H9 (cell line): ENCODE measurements around the gene ISG20L2. TPM values are rescaled to one million over a fixed set of nuclear protein-coding genes. Genes with fewer than 3 reads are reported as not detected.

Source experiments
- DNase-seq: peaks from one replicate; pipeline ENCODE4 v3.0.0-alpha.2; 2017
- H2AFZ ChIP-seq: one replicate; pipeline ENCODE4 v1.6.1; 2013; ENCODE audit warnings: mild to moderate bottlenecking, low read length, control low read depth, moderate library complexity
- H2AK5ac ChIP-seq: 2 replicates; pipeline ENCODE4 v1.6.1; 2013; ENCODE audit warnings: low read length, control low read depth, mixed read lengths; ENCODE audit not compliant: insufficient read length
- H2BK120ac ChIP-seq: one replicate; pipeline ENCODE4 v1.6.1; 2013; ENCODE audit warnings: low read depth, mild to moderate bottlenecking, low read length, control low read depth, inconsistent platforms; ENCODE audit not compliant: poor library complexity, severe bottlenecking
- H2BK12ac ChIP-seq: 2 replicates; pipeline ENCODE4 v1.6.1; 2013; ENCODE audit warnings: low read length, control low read depth, mixed read lengths, low read depth; ENCODE audit not compliant: insufficient read length
- H2BK15ac ChIP-seq: 2 replicates; pipeline ENCODE4 v1.6.1; 2013; ENCODE audit warnings: low read depth, low read length, control low read depth
- H2BK20ac ChIP-seq: one replicate; pipeline ENCODE4 v1.6.1; 2013; ENCODE audit warnings: low read depth, mild to moderate bottlenecking, low read length, control low read depth, inconsistent platforms; ENCODE audit not compliant: poor library complexity, severe bottlenecking
- H2BK5ac ChIP-seq: 2 replicates; pipeline ENCODE4 v1.6.1; 2013; ENCODE audit warnings: low read length, control low read depth, mixed read lengths; ENCODE audit not compliant: insufficient read length
- H3K14ac ChIP-seq: 2 replicates; pipeline ENCODE4 v1.6.1; 2013; ENCODE audit warnings: low read length, control low read depth; ENCODE audit not compliant: insufficient read depth
- H3K18ac ChIP-seq: 2 replicates; pipeline ENCODE4 v1.6.1; 2013; ENCODE audit warnings: low read depth, mild to moderate bottlenecking, mixed read lengths, low read length, control low read depth; ENCODE audit not compliant: insufficient read length
- H3K23ac ChIP-seq: 2 replicates; pipeline ENCODE4 v1.6.1; 2013; ENCODE audit warnings: low read length, control low read depth, mixed read lengths, low read depth; ENCODE audit not compliant: insufficient read length
- H3K23me2 ChIP-seq: 2 replicates; pipeline ENCODE4 v1.6.1; 2013; ENCODE audit warnings: low read depth, mild to moderate bottlenecking, mixed read lengths, low read length, control low read depth; ENCODE audit not compliant: insufficient read length, poor library complexity, severe bottlenecking
- H3K27ac ChIP-seq: 2 replicates; pipeline ENCODE4 v1.5.1; 2013; ENCODE audit warnings: low read length, control low read depth, mixed read lengths, low read depth; ENCODE audit not compliant: insufficient read length
- H3K27me3 ChIP-seq: 2 replicates; pipeline ENCODE4 v1.6.1; 2013; ENCODE audit warnings: low read length, control low read depth, inconsistent platforms; ENCODE audit not compliant: insufficient read depth
- H3K4ac ChIP-seq: 2 replicates; pipeline ENCODE4 v1.6.1; 2013; ENCODE audit warnings: low read depth, mild to moderate bottlenecking, control low read depth, inconsistent platforms, low read length, moderate library complexity
- H3K4me1 ChIP-seq: 2 replicates; pipeline ENCODE4 v1.6.1; 2013; ENCODE audit warnings: low read length, control low read depth, inconsistent platforms; ENCODE audit not compliant: insufficient read depth
- H3K4me2 ChIP-seq: 2 replicates; pipeline ENCODE4 v1.6.1; 2013; ENCODE audit warnings: low read length, control low read depth, mixed read lengths; ENCODE audit not compliant: insufficient read length, insufficient read depth
- H3K56ac ChIP-seq: 2 replicates; pipeline ENCODE4 v1.6.1; 2013; ENCODE audit warnings: low read depth, mild to moderate bottlenecking, mixed read lengths, low read length, control low read depth; ENCODE audit not compliant: insufficient read length
- H3K79me1 ChIP-seq: 2 replicates; pipeline ENCODE4 v1.6.1; 2013; ENCODE audit warnings: low read depth, mild to moderate bottlenecking, moderate library complexity, low read length, control low read depth, inconsistent platforms; ENCODE audit not compliant: insufficient read depth, poor library complexity, severe bottlenecking
- H3K79me2 ChIP-seq: 2 replicates; pipeline ENCODE4 v1.6.1; 2013; ENCODE audit warnings: low read length, control low read depth, inconsistent platforms; ENCODE audit not compliant: insufficient read depth
- H3K9ac ChIP-seq: 2 replicates; pipeline ENCODE4 v1.6.1; 2013; ENCODE audit warnings: low read length, control low read depth, mixed read lengths; ENCODE audit not compliant: insufficient read length; ENCODE audit errors: extremely low read depth
- H3K9me3 ChIP-seq: one replicate; pipeline ENCODE4 v1.6.1; 2013; ENCODE audit warnings: low read depth, low read length, inconsistent platforms; ENCODE audit not compliant: control insufficient read depth
- H3T11ph ChIP-seq: one replicate; pipeline ENCODE4 v1.6.1; 2013; ENCODE audit warnings: mild to moderate bottlenecking, low read length, control low read depth, inconsistent platforms
- H4K20me1 ChIP-seq: one replicate; pipeline ENCODE4 v1.6.1; 2013; ENCODE audit not compliant: control insufficient read depth, insufficient read length, insufficient read depth
- H4K5ac ChIP-seq: 2 replicates; pipeline ENCODE4 v1.6.1; 2013; ENCODE audit warnings: low read depth, mild to moderate bottlenecking, mixed read lengths, low read length, control low read depth; ENCODE audit not compliant: insufficient read length
- H4K8ac ChIP-seq: replicated peaks from 2 replicates; pipeline ENCODE4 v1.6.1; 2013; ENCODE audit warnings: low read length, control low read depth, mixed read lengths, low read depth; ENCODE audit not compliant: insufficient read length
- H4K91ac ChIP-seq: 2 replicates; pipeline ENCODE4 v1.6.1; 2013; ENCODE audit warnings: low read depth, mild to moderate bottlenecking, moderate library complexity, mixed read lengths, low read length, control low read depth; ENCODE audit not compliant: insufficient read length
- H3K27ac Mint-ChIP-seq, 3 experiments: 2 replicates in 2 of 3; 3 replicates in 1 of 3; pipeline ENCODE4 v1.8.0; 2020 to 2021; ENCODE audit warnings: mixed read lengths in 3 of 3, mild to moderate bottlenecking in 1 of 3, moderate library complexity in 1 of 3
- H3K27me3 Mint-ChIP-seq: 2 replicates; pipeline ENCODE4 v1.8.0; 2021; ENCODE audit warnings: low read depth, mild to moderate bottlenecking, moderate library complexity, mixed read lengths
- H3K36me3 Mint-ChIP-seq, 3 experiments: 2 replicates in 2 of 3; 3 replicates in 1 of 3; pipeline ENCODE4 v1.8.0; 2020 to 2021; ENCODE audit warnings: low read depth in 3 of 3, mixed read lengths in 3 of 3; ENCODE audit not compliant: insufficient read depth in 1 of 3
- H3K4me1 Mint-ChIP-seq, 2 experiments: 2 replicates each; pipeline ENCODE4 v1.8.0; 2020; ENCODE audit warnings: mixed read lengths in 2 of 2
- H3K4me3 Mint-ChIP-seq, 2 experiments: 2 replicates in 1 of 2; 3 replicates in 1 of 2; pipeline ENCODE4 v1.8.0; 2020 to 2021; ENCODE audit warnings: mild to moderate bottlenecking in 2 of 2, mixed read lengths in 2 of 2, moderate library complexity in 1 of 2
- H3K9me3 Mint-ChIP-seq, 2 experiments: 2 replicates in 1 of 2; 3 replicates in 1 of 2; pipeline ENCODE4 v1.8.0; 2020; ENCODE audit warnings: mild to moderate bottlenecking in 2 of 2, mixed read lengths in 2 of 2, moderate library complexity in 1 of 2
- CTCF ChIP-seq: fragments of 200-600 bp; sonication (generic); conservative IDR thresholded peaks from 3 replicates; pipeline ENCODE4 v1.8.0; 2021; ENCODE audit warnings: antibody characterized with exemption, mild to moderate bottlenecking
- WGBS: extraction: QIAGEN DNeasy Blood & Tissue Kit; methylation state at CpG from one replicate; pipeline ENCODE4 v1.1.7; 2013; ENCODE audit warnings: missing lambda C conversion rate, low lambda C conversion rate, mixed read lengths; ENCODE audit not compliant: insufficient read length; ENCODE audit errors: extremely low coverage; 5-methylcytosine and 5-hydroxymethylcytosine counted together
- total RNA-seq: library from RNA; stranded (reverse); gene quantifications from 2 replicates; pipeline ENCODE4 v1.2.1, GENCODE V29; 2021

ISG20L2 gene
- total RNA-seq, 1 experiment from 2014 or later, result 57.6 TPM

DNA sequence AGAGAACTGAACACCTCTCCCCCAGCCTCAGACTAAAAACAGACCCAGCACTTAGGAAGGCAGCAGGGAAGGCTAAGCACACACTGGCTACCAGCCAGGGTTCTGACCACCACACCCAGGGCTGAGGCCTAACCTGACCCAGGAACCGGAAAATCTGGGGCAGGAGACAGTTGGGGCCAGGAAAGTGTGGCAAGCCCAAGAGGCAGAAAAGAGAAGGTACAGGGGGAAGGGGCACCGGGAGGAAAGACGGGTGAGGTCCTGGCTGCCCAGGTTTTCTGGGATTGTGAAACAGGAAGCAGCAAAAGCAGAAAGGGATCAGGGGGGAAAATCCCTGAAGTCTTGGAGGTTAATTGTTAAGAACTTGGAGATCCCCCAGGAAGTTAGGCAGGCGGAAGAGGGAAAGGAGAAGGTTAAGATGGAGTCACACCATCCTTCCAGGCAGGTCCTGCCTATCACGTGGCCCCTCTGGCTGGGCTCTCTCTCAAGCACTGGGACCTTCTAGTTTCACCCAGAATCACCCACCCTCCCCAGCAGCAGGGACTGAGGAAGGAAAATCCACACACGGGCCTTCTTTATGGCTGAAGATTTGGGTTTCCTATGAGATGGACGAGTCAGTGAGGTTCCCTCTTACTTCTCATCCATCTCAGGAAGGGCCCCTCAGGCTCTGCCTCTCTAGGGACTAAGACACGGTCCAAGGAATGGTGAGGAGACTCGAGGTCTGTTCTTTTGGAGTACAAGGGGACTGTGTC, 20.3 kb upstream of the ISG20L2 start:
- H3K36me3 Mint-ChIP-seq, result peaks cover 22 to 29% (median 27%) of the 10 kb centered on the region in 3 experiments
- no peak overlapping the region for H3K18ac ChIP-seq
- H2AK5ac ChIP-seq, result no peak overlapping the region
- no peaks in the 10 kb centered on the region for H3K9me3 ChIP-seq
- no peaks in the 10 kb centered on the region for H3K27me3 Mint-ChIP-seq
- no peak overlapping the region for H3K4ac ChIP-seq
- no peaks in the 10 kb centered on the region for H3K27me3 ChIP-seq
- H3T11ph ChIP-seq, result no peak overlapping the region
- no peaks in the 10 kb centered on the region for H3K9me3 Mint-ChIP-seq
- H3K79me1 ChIP-seq, result no peaks in the 10 kb centered on the region
- H2BK15ac ChIP-seq, result no peak overlapping the region
- H3K27ac Mint-ChIP-seq, result peak overlapping the region; percentile 93 to 99 (median 98)
- no peak overlapping the region for H4K8ac ChIP-seq
- H4K5ac ChIP-seq, result no peak overlapping the region
- no peak overlapping the region for H4K91ac ChIP-seq
- peaks cover 32% of the 10 kb centered on the region; the same call in 1 of the 2 replicates for H3K79me2 ChIP-seq
- WGBS, result no CpG with 5 or more reads among the region's 9 CpGs
- DNase-seq, result no peak
- no peak overlapping the region for H3K14ac ChIP-seq
- H3K9ac ChIP-seq, result peak overlapping the region; percentile 4
- no peak for TF ChIP-seq CTCF
- H2BK120ac ChIP-seq, result no peak overlapping the region
- peaks cover 23% of the 10 kb centered on the region for H3K23me2 ChIP-seq
- no peak overlapping the region for H3K27ac ChIP-seq
- H3K4me1 ChIP-seq, result peaks cover 28% of the 10 kb centered on the region
- H2BK5ac ChIP-seq, result no peak overlapping the region
- H4K20me1 ChIP-seq, result no peaks in the 10 kb centered on the region
- no peak overlapping the region for H2BK12ac ChIP-seq
- no peak overlapping the region for H3K23ac ChIP-seq
- no peak overlapping the region for H3K56ac ChIP-seq
- H2AFZ ChIP-seq, result no peak overlapping the region
- H3K4me3 Mint-ChIP-seq, result peak overlapping the region; percentile 91 to 94
- peak overlapping the region; percentile 73 for H3K4me2 ChIP-seq
- no peak overlapping the region for H2BK20ac ChIP-seq
- peaks cover 56 to 63% of the 10 kb centered on the region in 2 experiments for H3K4me1 Mint-ChIP-seq
